ENCODE measurements around the gene SYNDIG1.

The SYNDIG1 gene

DNA sequence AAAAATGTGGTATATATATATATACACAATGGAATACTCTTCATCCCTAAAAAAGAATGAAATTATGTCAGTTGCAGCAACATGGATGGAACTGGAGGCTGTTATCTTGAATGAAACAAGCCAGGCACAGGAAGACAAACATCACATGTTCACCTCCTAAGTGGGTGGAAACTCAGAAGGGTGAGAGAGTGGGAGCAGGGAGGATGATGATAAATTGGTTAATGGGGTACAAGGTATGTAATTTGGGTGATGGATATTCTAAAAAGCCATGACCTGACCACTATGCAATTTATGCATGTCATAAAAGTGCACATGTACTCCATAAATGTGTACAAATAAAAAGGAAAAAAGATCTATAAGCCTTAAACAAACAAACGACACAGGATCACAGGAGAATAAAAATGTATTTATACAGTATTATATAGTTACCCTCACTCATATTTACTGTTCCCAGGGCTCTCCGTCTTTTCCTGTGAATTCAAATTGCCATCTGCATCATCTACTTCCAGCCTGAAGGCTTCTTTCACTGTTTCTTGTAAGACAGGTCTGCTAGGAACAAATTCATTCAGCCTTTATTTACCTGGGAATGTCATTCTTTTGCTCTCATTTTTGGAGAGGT, 89.8 kb downstream of the SYNDIG1 start:
- no peak for DNase-seq (ENCODE audit: extremely low read depth in 1 of 2, low read depth in 1 of 2)

- DNase-seq (ENCODE audit: extremely low read depth in 1 of 2, low read depth in 1 of 2), result no peak
Measured at GRCh38 chr20:24560571-24561491, 91.4 kb downstream of the SYNDIG1 start.

DNA sequence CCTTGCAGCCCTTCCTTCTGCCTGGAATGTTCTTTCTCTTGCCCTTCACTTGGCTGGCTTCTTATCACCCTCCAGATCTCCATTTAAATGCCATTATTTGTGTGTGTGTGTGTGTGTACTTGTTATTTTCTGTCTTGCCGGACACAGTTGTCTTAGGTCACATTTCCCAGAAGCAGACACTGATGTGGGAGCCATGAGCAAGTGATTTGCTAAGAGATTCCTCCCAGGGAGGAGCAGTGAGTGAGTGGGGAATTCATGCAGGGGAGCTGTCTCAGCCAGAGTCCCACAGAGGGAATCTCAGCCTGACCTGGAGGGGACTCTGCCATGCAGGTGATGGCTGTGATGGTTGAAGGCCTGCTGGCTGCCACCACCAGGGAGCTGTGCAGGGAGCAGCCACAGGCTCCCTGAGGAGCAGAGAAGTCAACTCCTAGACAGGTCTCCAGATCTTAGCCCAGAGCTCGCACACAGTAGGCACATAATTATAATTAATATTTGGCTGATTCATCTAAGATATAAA, 96.5 kb downstream of the SYNDIG1 start:
- no peak for DNase-seq (ENCODE audit: extremely low read depth in 1 of 2, low read depth in 1 of 2)

DNA sequence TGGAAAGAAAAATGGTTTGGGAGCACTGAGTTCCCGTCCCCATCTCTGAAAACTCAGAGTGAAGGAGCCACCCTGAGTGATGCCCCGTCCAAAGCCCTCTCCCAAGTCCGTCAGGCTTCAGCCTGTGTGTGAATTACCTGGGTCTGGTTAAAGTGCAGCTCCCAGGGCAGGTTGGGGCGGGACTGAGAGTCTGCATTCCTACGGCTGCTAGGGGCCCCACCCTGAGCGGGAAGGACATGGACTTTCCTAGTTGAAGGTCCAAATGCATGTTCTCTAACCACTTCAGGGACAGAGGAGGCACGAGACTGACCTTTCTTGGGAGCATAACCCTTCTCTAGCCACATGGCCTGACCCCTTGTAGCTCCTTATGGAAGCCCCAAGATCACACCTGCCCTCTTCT, 97.2 kb downstream of the SYNDIG1 start:
- no peak for DNase-seq (ENCODE audit: extremely low read depth in 1 of 2, low read depth in 1 of 2)

- no peak for DNase-seq (ENCODE audit: extremely low read depth in 1 of 2, low read depth in 1 of 2)
Measured at GRCh38 chr20:24567508-24567907, 98.1 kb downstream of the SYNDIG1 start.

- no peak for DNase-seq (ENCODE audit: extremely low read depth in 1 of 2, low read depth in 1 of 2)
Measured at GRCh38 chr20:24568842-24569241, 99.4 kb downstream of the SYNDIG1 start.

DNA sequence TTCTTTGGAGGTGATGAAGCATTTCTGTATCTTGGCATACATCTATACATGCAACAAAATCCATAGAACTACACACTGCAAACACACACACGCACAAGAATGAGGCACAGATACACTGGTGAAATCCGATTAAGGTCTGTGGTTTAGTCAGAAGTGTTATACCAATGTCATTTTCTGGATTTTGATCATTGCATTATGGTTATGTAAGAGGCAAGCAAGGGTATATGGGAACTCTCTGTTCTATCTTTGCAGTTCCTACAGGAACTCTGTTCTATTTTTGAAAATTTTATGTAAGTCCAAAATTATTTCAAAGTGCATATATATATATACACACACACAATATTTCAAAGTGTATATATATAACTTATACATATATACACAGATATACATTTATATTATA, 101.7 kb downstream of the SYNDIG1 start:
- DNase-seq (ENCODE audit: extremely low read depth in 1 of 2, low read depth in 1 of 2), result no peak

- DNase-seq (ENCODE audit: extremely low read depth in 1 of 2, low read depth in 1 of 2), result no peak
Measured at GRCh38 chr20:24572140-24572539, 102.7 kb downstream of the SYNDIG1 start.

DNA sequence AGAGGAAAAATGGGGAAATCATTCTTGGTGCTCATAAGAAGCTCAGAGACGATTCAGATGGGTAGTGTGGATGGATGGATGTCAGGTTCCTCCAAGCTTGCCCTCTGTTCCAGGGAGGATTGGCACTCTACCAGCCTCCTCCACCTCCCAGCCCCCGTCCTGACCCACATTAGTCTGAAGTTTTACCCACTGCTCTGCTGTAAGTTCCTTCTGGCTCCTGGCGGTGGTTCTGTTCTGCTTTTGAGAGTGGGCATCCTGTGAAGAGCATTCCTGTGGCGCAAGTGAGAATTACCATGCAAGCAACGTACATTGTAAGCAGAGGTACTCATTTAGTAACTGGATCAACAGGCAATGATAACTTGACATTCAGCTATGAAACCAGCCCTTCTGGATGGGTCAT, 103.4 kb downstream of the SYNDIG1 start:
- no peak for DNase-seq (ENCODE audit: extremely low read depth in 1 of 2, low read depth in 1 of 2)

- no peak for DNase-seq (ENCODE audit: extremely low read depth in 1 of 2, low read depth in 1 of 2)
Measured at GRCh38 chr20:24573557-24573956, 104.1 kb downstream of the SYNDIG1 start.

- DNase-seq (ENCODE audit: extremely low read depth in 1 of 2, low read depth in 1 of 2), result no peak
Measured at GRCh38 chr20:24574307-24574706, 104.9 kb downstream of the SYNDIG1 start.

GRCh38 chr20:24574797-24575196, 105.4 kb downstream of the SYNDIG1 start:
- DNase-seq (ENCODE audit: extremely low read depth in 1 of 2, low read depth in 1 of 2), result no peak

GRCh38 chr20:24575811-24576210, 106.4 kb downstream of the SYNDIG1 start:
- no peak for DNase-seq (ENCODE audit: extremely low read depth in 1 of 2, low read depth in 1 of 2)

- no peak for DNase-seq (ENCODE audit: extremely low read depth in 1 of 2, low read depth in 1 of 2)
Measured at GRCh38 chr20:24576447-24576846, 107.0 kb downstream of the SYNDIG1 start.

- no peak for DNase-seq (ENCODE audit: extremely low read depth in 1 of 2, low read depth in 1 of 2)
Measured at GRCh38 chr20:24577271-24577909, 108.0 kb downstream of the SYNDIG1 start.

GRCh38 chr20:24578567-24579415, 109.4 kb downstream of the SYNDIG1 start:
- DNase-seq (ENCODE audit: extremely low read depth in 1 of 2, low read depth in 1 of 2), result no peak

- no peak for DNase-seq (ENCODE audit: extremely low read depth in 1 of 2, low read depth in 1 of 2)
Measured at GRCh38 chr20:24579475-24579874, 110.0 kb downstream of the SYNDIG1 start.

- no peak for DNase-seq (ENCODE audit: extremely low read depth in 1 of 2, low read depth in 1 of 2)
Measured at GRCh38 chr20:24580006-24580405, 110.6 kb downstream of the SYNDIG1 start.

DNA sequence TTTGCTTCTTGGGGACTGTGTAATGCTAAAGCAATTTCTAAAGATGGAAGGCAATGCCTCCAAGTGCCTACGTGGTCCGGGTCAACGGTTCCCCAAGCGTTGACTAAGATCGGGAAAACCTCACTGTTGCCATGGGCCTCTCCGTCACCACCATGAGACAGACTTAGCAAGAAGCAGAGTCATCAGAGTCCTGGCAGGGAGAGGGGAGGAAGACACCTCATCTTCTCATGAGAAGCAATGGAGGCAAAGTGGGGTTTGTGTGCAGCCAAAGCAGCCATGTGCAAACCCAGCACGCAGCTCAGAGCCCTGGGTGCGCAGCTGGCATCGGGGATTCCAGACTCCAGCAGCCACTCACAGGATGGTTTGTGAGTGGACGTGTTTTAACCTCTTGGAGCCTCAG, 111.4 kb downstream of the SYNDIG1 start:
- no peak for DNase-seq (ENCODE audit: extremely low read depth in 1 of 2, low read depth in 1 of 2)

- no peak for DNase-seq (ENCODE audit: extremely low read depth in 1 of 2, low read depth in 1 of 2)
Measured at GRCh38 chr20:24581443-24582170, 112.2 kb downstream of the SYNDIG1 start.
